ENCODE data around the gene ACTR2. TPM values are rescaled to one million over a fixed set of nuclear protein-coding genes. Genes with fewer than 3 reads are reported as not detected.

The ACTR2 gene
- total RNA-seq, 1 experiment from 2014 or later: 347 TPM

- DNase-seq (ENCODE audit: low read depth, low spot score) (no peak), ATAC-seq (no peak)
- ChIA-PET POLR2A (interaction anchor here (0.7 kb wide), 1 partner anchor 19 kb away, joined by 6 read pairs; no protein-coding TSS in a partner anchor), CTCF (no interaction called here)
- H3K4me3 ChIP-seq (ENCODE audit: low read depth in 2 of 2, low read length in 2 of 2): no peak overlapping the region
- H3K4me1 ChIP-seq (ENCODE audit: control insufficient read depth, insufficient read depth, low read length): peaks cover 24% of the 10 kb centered on the region
- TSS peak; percentile 6 for BruUV-seq (replicated peaks)
- H3K27ac ChIP-seq (ENCODE audit: low read length): peak overlapping the region; percentile 8
- intact Hi-C loops (cut with micrococcal nuclease; ENCODE audit: unreplicated experiment): no loop called here
- no peaks in the 10 kb centered on the region for H3K9me3 ChIP-seq (ENCODE audit: control insufficient read depth, insufficient read depth, low read depth, low read length)
- no peaks in the 10 kb centered on the region for H3K27me3 ChIP-seq (ENCODE audit: control insufficient read depth, insufficient read depth, low read length)
- in situ Hi-C loops (cut with HindIII; ENCODE audit: low pct_unique_long_range_greater_than_20kb, low sequenced_read_pairs): no loop called here
- TF ChIP-seq CTCF (IDR thresholded peaks at IDR 0.05): no peak
- TF ChIP-seq, protein P1, sequence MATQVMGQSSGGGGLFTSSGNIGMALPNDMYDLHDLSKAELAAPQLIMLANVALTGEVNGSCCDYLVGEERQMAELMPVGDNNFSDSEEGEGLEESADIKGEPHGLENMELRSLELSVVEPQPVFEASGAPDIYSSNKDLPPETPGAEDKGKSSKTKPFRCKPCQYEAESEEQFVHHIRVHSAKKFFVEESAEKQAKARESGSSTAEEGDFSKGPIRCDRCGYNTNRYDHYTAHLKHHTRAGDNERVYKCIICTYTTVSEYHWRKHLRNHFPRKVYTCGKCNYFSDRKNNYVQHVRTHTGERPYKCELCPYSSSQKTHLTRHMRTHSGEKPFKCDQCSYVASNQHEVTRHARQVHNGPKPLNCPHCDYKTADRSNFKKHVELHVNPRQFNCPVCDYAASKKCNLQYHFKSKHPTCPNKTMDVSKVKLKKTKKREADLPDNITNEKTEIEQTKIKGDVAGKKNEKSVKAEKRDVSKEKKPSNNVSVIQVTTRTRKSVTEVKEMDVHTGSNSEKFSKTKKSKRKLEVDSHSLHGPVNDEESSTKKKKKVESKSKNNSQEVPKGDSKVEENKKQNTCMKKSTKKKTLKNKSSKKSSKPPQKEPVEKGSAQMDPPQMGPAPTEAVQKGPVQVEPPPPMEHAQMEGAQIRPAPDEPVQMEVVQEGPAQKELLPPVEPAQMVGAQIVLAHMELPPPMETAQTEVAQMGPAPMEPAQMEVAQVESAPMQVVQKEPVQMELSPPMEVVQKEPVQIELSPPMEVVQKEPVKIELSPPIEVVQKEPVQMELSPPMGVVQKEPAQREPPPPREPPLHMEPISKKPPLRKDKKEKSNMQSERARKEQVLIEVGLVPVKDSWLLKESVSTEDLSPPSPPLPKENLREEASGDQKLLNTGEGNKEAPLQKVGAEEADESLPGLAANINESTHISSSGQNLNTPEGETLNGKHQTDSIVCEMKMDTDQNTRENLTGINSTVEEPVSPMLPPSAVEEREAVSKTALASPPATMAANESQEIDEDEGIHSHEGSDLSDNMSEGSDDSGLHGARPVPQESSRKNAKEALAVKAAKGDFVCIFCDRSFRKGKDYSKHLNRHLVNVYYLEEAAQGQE (IDR thresholded peaks at IDR 0.05; ENCODE audit: insufficient read depth in 1 of 2, low read depth in 2 of 2, low read length in 1 of 2): no peak
- peaks cover 6% of the 10 kb centered on the region for H3K36me3 ChIP-seq (ENCODE audit: control insufficient read depth, insufficient read depth, low read length)
Observed at GRCh38 chr2:65231892-65232477, 4.4 kb downstream of the ACTR2 start.

GRCh38 chr2:65232636-65233035 lies 5.0 kb downstream of the ACTR2 start:
- H3K27ac ChIP-seq (ENCODE audit: low read length): no peak overlapping the region
- no peaks in the 10 kb centered on the region for H3K27me3 ChIP-seq (ENCODE audit: control insufficient read depth, insufficient read depth, low read length)
- ATAC-seq (no peak), DNase-seq (ENCODE audit: low read depth, low spot score) (no peak)
- TF ChIP-seq POLR2AphosphoS5 (IDR thresholded peaks at IDR 0.05; ENCODE audit: low read depth, low read length): no peak
- no peak for TF ChIP-seq TCF7L2 (IDR thresholded peaks at IDR 0.05; ENCODE audit: low read depth, low read length)
- TF ChIP-seq, protein P1 (IDR thresholded peaks at IDR 0.05; ENCODE audit: insufficient read depth in 1 of 2, low read depth in 2 of 2, low read length in 1 of 2): no peak
- TF ChIP-seq CTCF (IDR thresholded peaks at IDR 0.05): no peak
- no peak for TF ChIP-seq SIN3A (IDR thresholded peaks at IDR 0.05; ENCODE audit: borderline replicate concordance, insufficient read depth, low read depth, low read length)
- peaks cover 24% of the 10 kb centered on the region for H3K4me1 ChIP-seq (ENCODE audit: control insufficient read depth, insufficient read depth, low read length)
- H3K36me3 ChIP-seq (ENCODE audit: control insufficient read depth, insufficient read depth, low read length): peaks cover 6% of the 10 kb centered on the region
- ChIA-PET POLR2A (no interaction called here), CTCF (no interaction called here)
- in situ Hi-C loops (cut with HindIII; ENCODE audit: low pct_unique_long_range_greater_than_20kb, low sequenced_read_pairs): no loop called here
- no TSS peak for BruUV-seq (replicated peaks)
- H3K9me3 ChIP-seq (ENCODE audit: control insufficient read depth, insufficient read depth, low read depth, low read length): no peaks in the 10 kb centered on the region
- intact Hi-C loops (cut with micrococcal nuclease; ENCODE audit: unreplicated experiment): no loop called here
- no peak overlapping the region for H3K4me3 ChIP-seq (ENCODE audit: low read depth in 2 of 2, low read length in 2 of 2)
